ENCODE data around the gene DIAPH2.

DNA sequence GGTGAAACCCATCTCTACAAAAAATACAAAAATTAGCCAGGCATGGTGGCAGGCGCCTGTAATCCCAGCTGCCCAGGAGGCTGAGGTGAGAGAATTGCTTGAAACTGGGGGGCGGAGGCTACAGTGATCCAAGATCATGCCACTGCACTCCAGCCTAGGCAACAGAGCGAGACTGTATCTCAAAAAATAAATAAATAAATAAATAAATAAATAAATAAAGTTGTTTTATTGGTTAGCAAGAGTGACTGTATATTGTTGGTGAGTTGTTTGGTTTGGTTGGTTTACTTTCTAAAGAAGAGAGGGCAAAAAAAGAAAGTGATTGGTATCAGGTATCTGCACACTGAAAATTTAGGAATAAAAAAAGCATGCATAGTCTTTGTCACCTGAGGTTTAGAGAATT lies 700.0 kb downstream of the DIAPH2 start:
- TF ChIP-seq, protein P1, sequence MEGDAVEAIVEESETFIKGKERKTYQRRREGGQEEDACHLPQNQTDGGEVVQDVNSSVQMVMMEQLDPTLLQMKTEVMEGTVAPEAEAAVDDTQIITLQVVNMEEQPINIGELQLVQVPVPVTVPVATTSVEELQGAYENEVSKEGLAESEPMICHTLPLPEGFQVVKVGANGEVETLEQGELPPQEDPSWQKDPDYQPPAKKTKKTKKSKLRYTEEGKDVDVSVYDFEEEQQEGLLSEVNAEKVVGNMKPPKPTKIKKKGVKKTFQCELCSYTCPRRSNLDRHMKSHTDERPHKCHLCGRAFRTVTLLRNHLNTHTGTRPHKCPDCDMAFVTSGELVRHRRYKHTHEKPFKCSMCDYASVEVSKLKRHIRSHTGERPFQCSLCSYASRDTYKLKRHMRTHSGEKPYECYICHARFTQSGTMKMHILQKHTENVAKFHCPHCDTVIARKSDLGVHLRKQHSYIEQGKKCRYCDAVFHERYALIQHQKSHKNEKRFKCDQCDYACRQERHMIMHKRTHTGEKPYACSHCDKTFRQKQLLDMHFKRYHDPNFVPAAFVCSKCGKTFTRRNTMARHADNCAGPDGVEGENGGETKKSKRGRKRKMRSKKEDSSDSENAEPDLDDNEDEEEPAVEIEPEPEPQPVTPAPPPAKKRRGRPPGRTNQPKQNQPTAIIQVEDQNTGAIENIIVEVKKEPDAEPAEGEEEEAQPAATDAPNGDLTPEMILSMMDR (IDR thresholded peaks at IDR 0.05), result no peak
- TF ChIP-seq POLR2A (IDR thresholded peaks at IDR 0.05) (no peak), POLR2AphosphoS5 (IDR thresholded peaks at IDR 0.05) (no peak)

Measured in breast epithelium (tissue), 3 donors.